ENCODE data around the gene DOCK8. TPM values are rescaled to one million over a fixed set of nuclear protein-coding genes. Genes with fewer than 3 reads are reported as not detected.

Gene DOCK8
- total RNA-seq, 2 experiments from 2014 or later = 59.0 to 145 TPM

DNA sequence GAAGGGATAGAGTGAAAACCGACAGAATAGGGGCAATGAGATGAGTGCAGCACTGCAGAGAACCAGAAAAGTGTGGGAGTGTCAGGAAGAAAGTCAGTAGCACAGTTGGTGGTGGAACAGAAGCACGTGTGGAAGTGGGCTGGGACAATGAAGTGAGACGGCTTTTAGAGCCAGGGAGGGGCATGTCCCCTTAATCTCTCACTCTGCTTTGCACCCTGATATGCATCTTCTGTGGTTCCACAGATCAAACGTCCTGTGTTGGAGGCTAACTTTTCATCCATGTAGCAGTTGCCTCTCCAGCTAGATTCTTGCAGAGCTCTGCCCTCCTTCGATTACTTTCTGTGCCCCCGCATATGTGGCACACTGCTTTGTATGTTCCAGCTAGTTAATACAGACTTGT is 163.6 kb downstream of the DOCK8 start:
- Histone ChIP-seq H3K9me2 (ENCODE audit: insufficient read depth, low read length) (no peaks in the 10 kb centered on the region), H4K20me1 (ENCODE audit: insufficient read depth, low read length) (no peaks in the 10 kb centered on the region), H2AFZ (ENCODE audit: low read length) (no peak overlapping the region), H3K4me3 (ENCODE audit: low read depth, low read length, poor library complexity, severe bottlenecking) (no peak overlapping the region), H3K27ac (ENCODE audit: low read depth, low read length, poor library complexity, severe bottlenecking) (no peak overlapping the region), H3K36me3 (ENCODE audit: insufficient read depth, low read length) (peaks cover 86% of the 10 kb centered on the region), H3K4me2 (ENCODE audit: low read length) (no peak overlapping the region), H3K79me2 (ENCODE audit: insufficient read depth, low read depth, low read length) (no peaks in the 10 kb centered on the region), H3K9me3 (ENCODE audit: low read length) (no peaks in the 10 kb centered on the region), H3K4me1 (ENCODE audit: insufficient read depth, low read length, poor library complexity, severe bottlenecking) (no peaks in the 10 kb centered on the region)
- ChIA-PET CTCF (ENCODE audit: unreplicated experiment) (no interaction called here), POLR2A (interaction anchor here (1.2 kb wide), 1 partner anchor 19 kb away, joined by 6 read pairs; no protein-coding TSS in a partner anchor)
- no TSS peak for BruUV-seq (replicated peaks)
- intact Hi-C loops (cut with micrococcal nuclease; ENCODE audit: unreplicated experiment) = no loop called here
- DNase-seq (ENCODE audit: low spot score) = no peak
- TF ChIP-seq CTCF (conservative IDR thresholded peaks at IDR 0.05; ENCODE audit: low read length) = no peak
- TF ChIP-seq EZH2phosphoT487 (IDR thresholded peaks at IDR 0.05; ENCODE audit: borderline replicate concordance, low read depth, low read length) = no peak

DNA sequence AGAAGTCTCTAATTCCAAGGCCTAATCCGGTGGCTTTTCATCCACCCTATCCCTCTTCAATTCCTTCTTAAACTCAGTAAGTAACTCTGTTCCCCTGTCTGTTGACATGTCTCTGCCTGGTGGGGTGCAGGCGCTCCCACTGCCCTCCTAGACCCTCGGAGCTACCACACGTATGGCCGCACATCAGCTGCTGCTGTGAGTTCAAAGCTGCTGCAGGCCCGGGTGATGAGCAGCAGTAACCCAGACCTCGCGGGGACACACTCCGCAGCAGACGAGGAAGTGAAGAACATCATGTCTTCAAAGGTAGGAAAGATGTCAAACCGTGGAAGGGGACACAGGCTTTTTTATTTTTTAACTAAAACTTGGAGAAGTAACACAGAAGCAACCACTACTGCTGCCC is 167.7 kb downstream of the DOCK8 start:
- ChIA-PET POLR2A (interaction anchor here (0.5 kb wide), 1 partner anchor 432 kb away, joined by 3 read pairs; no protein-coding TSS in a partner anchor), CTCF (ENCODE audit: unreplicated experiment) (no interaction called here)
- intact Hi-C loops (cut with micrococcal nuclease; ENCODE audit: unreplicated experiment) = loop anchor here (10.0 kb wide), 1 partner anchor 622 kb away; no protein-coding TSS in a partner anchor
- no peak overlapping the region for H2AFZ ChIP-seq (ENCODE audit: low read length)
- peaks cover 67% of the 10 kb centered on the region for H3K36me3 ChIP-seq (ENCODE audit: insufficient read depth, low read length)
- no peak overlapping the region for H3K4me2 ChIP-seq (ENCODE audit: low read length)
- no peaks in the 10 kb centered on the region for H3K9me2 ChIP-seq (ENCODE audit: insufficient read depth, low read length)
- no peaks in the 10 kb centered on the region for H3K79me2 ChIP-seq (ENCODE audit: insufficient read depth, low read depth, low read length)
- H3K9me3 ChIP-seq (ENCODE audit: low read length) = no peaks in the 10 kb centered on the region
- TF ChIP-seq EZH2phosphoT487 (IDR thresholded peaks at IDR 0.05; ENCODE audit: borderline replicate concordance, low read depth, low read length) (no peak), CTCF (conservative IDR thresholded peaks at IDR 0.05; ENCODE audit: low read length) (no peak)
- H3K4me1 ChIP-seq (ENCODE audit: insufficient read depth, low read length, poor library complexity, severe bottlenecking) = no peaks in the 10 kb centered on the region
- no peak overlapping the region for H3K4me3 ChIP-seq (ENCODE audit: low read depth, low read length, poor library complexity, severe bottlenecking)
- H4K20me1 ChIP-seq (ENCODE audit: insufficient read depth, low read length) = no peaks in the 10 kb centered on the region
- no TSS peak for BruUV-seq (replicated peaks)
- no peak for DNase-seq (ENCODE audit: low spot score)
- no peak overlapping the region for H3K27ac ChIP-seq (ENCODE audit: low read depth, low read length, poor library complexity, severe bottlenecking)

GRCh38 chr9:385818-386398 is 171.2 kb downstream of the DOCK8 start:
- Histone ChIP-seq H3K4me1 (ENCODE audit: insufficient read depth, low read length, poor library complexity, severe bottlenecking) (no peaks in the 10 kb centered on the region), H3K79me2 (ENCODE audit: insufficient read depth, low read depth, low read length) (no peaks in the 10 kb centered on the region), H3K9me2 (ENCODE audit: insufficient read depth, low read length) (no peaks in the 10 kb centered on the region), H3K27ac (ENCODE audit: low read depth, low read length, poor library complexity, severe bottlenecking) (no peak overlapping the region), H2AFZ (ENCODE audit: low read length) (no peak overlapping the region), H3K36me3 (ENCODE audit: insufficient read depth, low read length) (peaks cover 74% of the 10 kb centered on the region), H4K20me1 (ENCODE audit: insufficient read depth, low read length) (no peaks in the 10 kb centered on the region), H3K4me2 (ENCODE audit: low read length) (no peak overlapping the region), H3K4me3 (ENCODE audit: low read depth, low read length, poor library complexity, severe bottlenecking) (no peak overlapping the region), H3K9me3 (ENCODE audit: low read length) (no peaks in the 10 kb centered on the region)
- POLR2A ChIA-PET = no interaction called here
- peak; percentile 89 for TF ChIP-seq CTCF (conservative IDR thresholded peaks at IDR 0.05; ENCODE audit: low read length)
- TF ChIP-seq EZH2phosphoT487 (IDR thresholded peaks at IDR 0.05; ENCODE audit: borderline replicate concordance, low read depth, low read length) = no peak
- CTCF ChIA-PET (ENCODE audit: unreplicated experiment) = no interaction called here
- intact Hi-C loops (cut with micrococcal nuclease; ENCODE audit: unreplicated experiment) = loop anchor here (1.0 to 10.0 kb wide), 4 partner anchors 228 to 619 kb away; no protein-coding TSS in a partner anchor
- peak; percentile 67 for DNase-seq (ENCODE audit: low spot score)
- BruUV-seq (replicated peaks) = no TSS peak
